Uterus (tissue), 4 donors: ENCODE results near the gene DCC. TPM values are rescaled to one million over a fixed set of nuclear protein-coding genes. Genes with fewer than 3 reads are reported as not detected.

ENCODE experiments used
- DNase-seq, 2 donors: peaks; one replicate each; pipeline ENCODE4 v3.0.0-alpha.2; 2019 to 2020
- H3K27ac ChIP-seq, 2 donors: fragments of 200-600 bp; sonication (generic); 1 replicate in 1 of 2; 2 replicates in 1 of 2; pipeline ENCODE4 v1.5.1; 2016 to 2018
- H3K27me3 ChIP-seq, 2 donors: fragments of 200-600 bp; sonication (generic); one replicate each; pipeline ENCODE4 v1.5.1; 2018 to 2019; ENCODE audit warnings: control low read depth in 1 of 2
- H3K36me3 ChIP-seq, 2 donors: fragments of 200-600 bp; sonication (generic); one replicate each; pipeline ENCODE4 v1.5.1; 2019; ENCODE audit warnings: control low read depth in 1 of 2
- H3K4me1 ChIP-seq, 2 donors: fragments of 200-600 bp; sonication (generic); one replicate each; pipeline ENCODE4 v1.5.1; 2018 to 2019; ENCODE audit warnings: control low read depth in 1 of 2
- H3K4me3 ChIP-seq, 2 donors: fragments of 200-600 bp; sonication (generic); 1 replicate in 1 of 2; 2 replicates in 1 of 2; pipeline ENCODE4 v1.5.1; 2018 to 2019; ENCODE audit warnings: mild to moderate bottlenecking in 1 of 2
- H3K9me3 ChIP-seq, 2 donors: fragments of 200-600 bp; sonication (generic); one replicate each; pipeline ENCODE4 v1.5.1; 2019; ENCODE audit warnings: control low read depth in 1 of 2
- CTCF ChIP-seq, 4 experiments: fragments of 200-600 bp in 2 of 4; fragments of 450-650 bp in 2 of 4; sonication (generic) in 2 of 4; IDR thresholded peaks; one replicate each; pipeline ENCODE4 v1.5.1; 2016 to 2019; ENCODE audit warnings: antibody characterized with exemption in 4 of 4, mild to moderate bottlenecking in 2 of 4, moderate library complexity in 1 of 4
- POLR2A ChIP-seq, 2 donors: fragments of 450-650 bp; IDR thresholded peaks; one replicate each; pipeline ENCODE4 v1.6.1; 2016; ENCODE audit warnings: antibody characterized with exemption in 2 of 2, mild to moderate bottlenecking in 1 of 2, moderate library complexity in 1 of 2
- intact Hi-C: fragments of 100-400 bp; cut with DNase I; formaldehyde crosslinking; loops from one replicate; pipeline ENCODE4 v1.15.1; 2023; ENCODE audit warnings: low total_unique reads
- total RNA-seq, 4 donors: library from RNA; depleted of rRNA in 3 of 4; stranded (reverse); fragments of >200 nt in 3 of 4; gene quantifications; one replicate each; pipeline versions ENCODE4 v1.1.0 to v1.2.4, GENCODE V29; 2014 to 2023
- donor health status: DM: yes; HTN: yes; CAD: no.

Gene DCC
- total RNA-seq, 4 donors from 2014 or later: 0.40 to 3.2 TPM; not detected in 2

- H3K4me1 ChIP-seq: no peaks in the 10 kb centered on the region
- no peaks in the 10 kb centered on the region for H3K27me3 ChIP-seq
- intact Hi-C loops: no loop called here
- H3K9me3 ChIP-seq: no peaks in the 10 kb centered on the region
- H3K36me3 ChIP-seq: no peaks in the 10 kb centered on the region
- no peak for DNase-seq
- H3K4me3 ChIP-seq: no peak overlapping the region
- no peak overlapping the region for H3K27ac ChIP-seq
- TF ChIP-seq POLR2A (IDR thresholded peaks at IDR 0.05) (no peak), CTCF (IDR thresholded peaks at IDR 0.05) (no peak)
These were observed 475.7 kb downstream of the DCC start for GRCh38 chr18:52815651-52816050.

- Histone ChIP-seq H3K27ac (no peak overlapping the region), H3K4me3 (no peak overlapping the region), H3K27me3 (no peaks in the 10 kb centered on the region), H3K4me1 (no peaks in the 10 kb centered on the region), H3K36me3 (no peaks in the 10 kb centered on the region), H3K9me3 (no peaks in the 10 kb centered on the region)
- TF ChIP-seq POLR2A (IDR thresholded peaks at IDR 0.05) (no peak), CTCF (IDR thresholded peaks at IDR 0.05) (no peak)
- intact Hi-C loops: no loop called here
- DNase-seq: no peak
These were observed 476.1 kb downstream of the DCC start for GRCh38 chr18:52816121-52816520.

- no peak for TF ChIP-seq CTCF (IDR thresholded peaks at IDR 0.05)
- TF ChIP-seq POLR2A (IDR thresholded peaks at IDR 0.05): no peak
- no peaks in the 10 kb centered on the region for H3K27me3 ChIP-seq
- no peaks in the 10 kb centered on the region for H3K36me3 ChIP-seq
- H3K9me3 ChIP-seq: no peaks in the 10 kb centered on the region
- no peaks in the 10 kb centered on the region for H3K4me1 ChIP-seq
- H3K4me3 ChIP-seq: no peak overlapping the region
- intact Hi-C loops: no loop called here
- no peak for DNase-seq
- H3K27ac ChIP-seq: no peak overlapping the region
These were observed 482.2 kb downstream of the DCC start for GRCh38 chr18:52822160-52822559.

GRCh38 chr18:52824126-52824525 is 484.1 kb downstream of the DCC start:
- Histone ChIP-seq H3K27ac (no peak overlapping the region), H3K4me3 (no peak overlapping the region)

DNA sequence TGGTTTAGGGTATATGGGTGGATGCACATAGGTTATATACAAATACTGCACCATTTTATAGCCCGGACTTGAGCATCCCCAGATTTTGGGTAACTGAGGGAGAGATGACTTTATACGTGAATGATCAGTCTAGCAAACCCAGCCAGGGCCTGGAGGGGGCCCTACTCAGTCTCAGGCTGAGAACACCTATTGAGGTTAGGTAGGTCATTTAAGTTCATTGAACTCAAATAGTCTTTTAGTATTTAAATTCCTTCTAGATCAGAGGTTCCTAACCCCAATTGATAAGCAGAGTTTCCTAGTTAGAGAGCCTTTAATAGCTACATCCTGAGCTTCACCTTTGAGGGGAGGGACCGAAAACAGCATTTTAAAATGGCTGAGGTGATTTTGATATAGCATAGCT is 487.0 kb downstream of the DCC start:
- Histone ChIP-seq H3K27me3 (no peaks in the 10 kb centered on the region), H3K36me3 (no peaks in the 10 kb centered on the region), H3K27ac (no peak overlapping the region), H3K9me3 (no peaks in the 10 kb centered on the region), H3K4me1 (no peaks in the 10 kb centered on the region), H3K4me3 (no peak overlapping the region)
- intact Hi-C loops: no loop called here
- no peak for DNase-seq
- no peak for TF ChIP-seq POLR2A (IDR thresholded peaks at IDR 0.05)
- TF ChIP-seq CTCF (IDR thresholded peaks at IDR 0.05): no peak

More at GRCh38 chr18:52824126-52824525, 484.1 kb downstream of the DCC start:
- no peak for DNase-seq
- intact Hi-C loops: no loop called here
- Histone ChIP-seq H3K4me1 (no peaks in the 10 kb centered on the region), H3K9me3 (no peaks in the 10 kb centered on the region), H3K36me3 (no peaks in the 10 kb centered on the region), H3K27me3 (no peaks in the 10 kb centered on the region)
- TF ChIP-seq POLR2A (IDR thresholded peaks at IDR 0.05) (no peak), CTCF (IDR thresholded peaks at IDR 0.05) (no peak)
